ENCODE measurements around the gene BRMS1L. TPM values are rescaled to one million over a fixed set of nuclear protein-coding genes. Genes with fewer than 3 reads are reported as not detected.

BRMS1L gene
- total RNA-seq, 6 experiments from 2014 or later, result 2.3 to 6.2 (median 3.3) TPM

DNA sequence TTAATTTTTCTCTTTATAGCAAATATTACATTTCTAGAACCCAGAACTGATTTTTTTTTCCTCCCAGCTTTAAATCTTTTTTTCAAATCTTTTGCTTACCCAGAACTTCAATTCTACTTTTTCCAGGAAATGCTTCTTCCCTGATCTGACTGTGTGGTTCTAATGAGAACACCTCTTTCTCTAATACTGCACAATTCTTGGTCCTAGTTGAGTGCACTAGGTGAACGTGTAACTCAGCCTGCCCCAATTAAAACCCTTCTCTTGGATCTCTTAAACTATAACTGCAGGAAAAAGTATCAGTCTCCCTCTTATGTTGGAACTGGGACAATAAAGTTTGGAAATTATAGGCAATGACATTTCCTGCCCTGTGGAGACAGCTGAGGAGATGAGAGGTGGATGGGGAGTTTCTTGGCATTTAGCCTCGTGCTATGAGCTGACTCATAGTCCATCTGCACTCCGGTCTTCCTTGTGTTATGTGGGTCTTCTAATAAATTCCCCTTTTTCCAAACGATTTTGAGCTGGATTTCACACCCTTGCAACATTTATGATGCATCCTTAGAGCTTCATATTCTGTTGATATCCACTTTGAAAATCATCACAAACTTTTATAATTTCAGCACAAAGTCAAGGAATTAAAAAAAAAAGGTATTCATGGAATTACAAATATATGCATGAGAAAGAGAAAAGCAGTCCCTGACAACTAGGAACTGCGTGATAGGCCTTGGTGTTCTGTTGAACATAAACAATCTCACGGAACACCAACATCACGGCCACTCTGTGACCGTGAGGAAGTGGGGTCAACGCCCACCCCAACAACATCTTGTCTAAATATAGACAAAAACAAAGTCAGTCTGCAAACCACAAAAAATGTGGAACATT, 52.4 kb downstream of the BRMS1L start:
- peak overlapping the region in 2 of 3 donors; percentile 1 to 34 for H3K27ac ChIP-seq
- peak; percentile 80 to 91 (median 84) for ATAC-seq
- peaks cover 0 to 14% (median 5%) of the 10 kb centered on the region in 4 donors for H3K4me1 ChIP-seq
- H3K9me3 ChIP-seq, result no peaks in the 10 kb centered on the region
- TF ChIP-seq, protein P1, sequence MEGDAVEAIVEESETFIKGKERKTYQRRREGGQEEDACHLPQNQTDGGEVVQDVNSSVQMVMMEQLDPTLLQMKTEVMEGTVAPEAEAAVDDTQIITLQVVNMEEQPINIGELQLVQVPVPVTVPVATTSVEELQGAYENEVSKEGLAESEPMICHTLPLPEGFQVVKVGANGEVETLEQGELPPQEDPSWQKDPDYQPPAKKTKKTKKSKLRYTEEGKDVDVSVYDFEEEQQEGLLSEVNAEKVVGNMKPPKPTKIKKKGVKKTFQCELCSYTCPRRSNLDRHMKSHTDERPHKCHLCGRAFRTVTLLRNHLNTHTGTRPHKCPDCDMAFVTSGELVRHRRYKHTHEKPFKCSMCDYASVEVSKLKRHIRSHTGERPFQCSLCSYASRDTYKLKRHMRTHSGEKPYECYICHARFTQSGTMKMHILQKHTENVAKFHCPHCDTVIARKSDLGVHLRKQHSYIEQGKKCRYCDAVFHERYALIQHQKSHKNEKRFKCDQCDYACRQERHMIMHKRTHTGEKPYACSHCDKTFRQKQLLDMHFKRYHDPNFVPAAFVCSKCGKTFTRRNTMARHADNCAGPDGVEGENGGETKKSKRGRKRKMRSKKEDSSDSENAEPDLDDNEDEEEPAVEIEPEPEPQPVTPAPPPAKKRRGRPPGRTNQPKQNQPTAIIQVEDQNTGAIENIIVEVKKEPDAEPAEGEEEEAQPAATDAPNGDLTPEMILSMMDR (IDR thresholded peaks at IDR 0.05), result no peak
- TF ChIP-seq POLR2A (IDR thresholded peaks at IDR 0.05), result no peak
- H3K27me3 ChIP-seq, result no peaks in the 10 kb centered on the region
- no peak overlapping the region for H3K4me3 ChIP-seq
- no peak for DNase-seq
- no peaks in the 10 kb centered on the region for H3K36me3 ChIP-seq
- 31% methylated on average over 9 of the region's 9 CpGs for WGBS (ENCODE audit: insufficient coverage, low coverage, low lambda C conversion rate, missing lambda C conversion rate)
- intact Hi-C loops (cut with DNase I), result no loop called here

DNA sequence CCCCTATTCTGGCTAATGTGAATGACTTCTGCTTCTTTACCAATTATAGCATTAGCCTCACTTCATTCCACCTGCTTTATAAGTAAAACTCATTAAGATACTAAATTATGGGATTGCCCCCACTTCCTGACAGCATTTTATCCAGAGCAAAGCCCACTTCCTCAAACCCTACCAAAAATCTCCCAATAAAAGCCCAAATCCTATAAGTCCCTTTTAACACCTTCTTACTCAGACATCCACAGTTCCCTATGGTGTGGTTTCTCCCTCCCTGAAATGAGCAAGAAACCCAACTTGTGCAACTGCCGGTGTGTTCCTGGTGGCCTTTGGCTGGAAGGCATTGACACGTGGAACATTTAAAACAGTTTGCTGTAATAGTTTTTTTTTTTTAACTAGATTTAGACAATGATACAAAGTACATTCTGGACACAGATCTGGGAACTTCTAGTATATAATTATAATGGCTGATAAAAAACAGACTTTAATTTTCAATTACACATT, 53.1 kb downstream of the BRMS1L start:
- H3K36me3 ChIP-seq, result no peaks in the 10 kb centered on the region
- 6% methylated on average over 2 of the region's 2 CpGs for WGBS (ENCODE audit: insufficient coverage, low coverage, low lambda C conversion rate, missing lambda C conversion rate)
- ATAC-seq (peak; percentile 72 to 84 (median 76)), DNase-seq (peak in 2 of 3 donors; percentile 38 to 59)
- no peaks in the 10 kb centered on the region for H3K27me3 ChIP-seq
- no peak overlapping the region for H3K4me3 ChIP-seq
- H3K9me3 ChIP-seq, result no peaks in the 10 kb centered on the region
- TF ChIP-seq POLR2A (IDR thresholded peaks at IDR 0.05), result no peak
- H3K4me1 ChIP-seq, result peaks cover 0 to 14% (median 5%) of the 10 kb centered on the region in 4 donors
- peak overlapping the region; percentile 6 to 42 (median 34) for H3K27ac ChIP-seq
- intact Hi-C loops (cut with DNase I), result no loop called here

DNA sequence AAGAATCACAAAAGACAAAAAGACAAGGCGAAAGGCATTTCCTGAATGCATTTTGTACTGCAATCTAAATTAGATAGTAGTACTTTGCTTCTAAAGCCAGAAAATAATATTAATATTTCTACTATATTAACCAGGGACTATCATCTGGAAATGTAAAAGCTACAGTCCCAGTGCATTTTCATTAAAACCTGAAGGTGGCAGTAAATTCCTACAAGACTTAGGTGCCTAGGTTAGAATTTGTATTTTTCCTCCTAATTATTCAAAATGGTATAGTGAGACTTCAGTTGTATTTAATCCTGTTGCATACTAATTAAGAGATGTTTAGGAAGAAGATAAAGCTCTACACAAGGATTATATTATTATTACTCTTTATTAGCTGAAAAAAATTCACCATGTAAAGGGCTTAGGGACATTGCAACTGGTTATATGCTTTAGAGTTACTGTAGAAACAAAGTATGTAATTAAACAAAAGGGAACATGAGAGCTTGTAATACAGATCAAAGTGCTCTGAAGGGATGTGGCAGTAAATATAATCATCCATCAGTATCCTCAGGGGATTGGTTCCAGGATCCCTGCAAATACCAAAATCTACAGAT, 53.6 kb downstream of the BRMS1L start:
- H3K27ac ChIP-seq, result peak overlapping the region; percentile 6 to 42 (median 34)
- WGBS (ENCODE audit: insufficient coverage, low coverage, low lambda C conversion rate, missing lambda C conversion rate), result 59% methylated on average over 1 of the region's 1 CpG
- DNase-seq, result no peak

DNA sequence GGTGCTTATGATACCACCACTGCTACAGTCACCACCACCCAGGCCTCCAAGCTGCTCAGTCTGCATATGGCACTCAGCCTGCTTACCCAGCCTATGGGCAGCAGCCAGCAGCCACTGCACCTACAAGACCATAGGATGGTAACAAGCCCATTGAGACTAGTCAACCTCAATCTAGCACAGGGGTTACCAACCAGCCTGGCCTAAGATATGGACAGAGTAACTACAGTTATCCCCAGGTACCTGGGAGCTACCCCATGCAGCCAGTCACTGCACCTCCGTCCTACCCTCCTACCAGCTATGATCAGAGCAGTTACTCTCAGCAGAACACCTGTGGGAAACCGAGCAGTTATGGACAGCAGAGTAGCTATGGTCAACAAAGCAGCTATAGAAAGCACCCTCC, 55.1 kb downstream of the BRMS1L start:
- DNase-seq (no peak), ATAC-seq (no peak)
- Histone ChIP-seq H3K4me1 (peaks cover 0 to 14% (median 5%) of the 10 kb centered on the region in 4 donors), H3K9me3 (no peaks in the 10 kb centered on the region), H3K36me3 (no peaks in the 10 kb centered on the region), H3K4me3 (no peak overlapping the region), H3K27me3 (no peaks in the 10 kb centered on the region), H3K27ac (no peak overlapping the region)
- intact Hi-C loops (cut with DNase I), result no loop called here
- no peak for TF ChIP-seq POLR2A (IDR thresholded peaks at IDR 0.05)
- TF ChIP-seq, protein P1 (IDR thresholded peaks at IDR 0.05), result no peak
- 67% methylated on average over 1 of the region's 2 CpGs for WGBS (ENCODE audit: insufficient coverage, low coverage, low lambda C conversion rate, missing lambda C conversion rate)

More for the DNA sequence above, 53.6 kb downstream of the BRMS1L start:
- H3K4me1 ChIP-seq, result peaks cover 0 to 14% (median 5%) of the 10 kb centered on the region in 4 donors
- ATAC-seq, result peak; percentile 21 to 56 (median 24)
- H3K27me3 ChIP-seq, result no peaks in the 10 kb centered on the region
- H3K4me3 ChIP-seq, result no peak overlapping the region
- H3K36me3 ChIP-seq, result no peaks in the 10 kb centered on the region
- intact Hi-C loops (cut with DNase I), result no loop called here
- TF ChIP-seq, protein P1 (IDR thresholded peaks at IDR 0.05), result peak; percentile 30 to 56 (median 47)
- no peak for TF ChIP-seq POLR2A (IDR thresholded peaks at IDR 0.05)
- H3K9me3 ChIP-seq, result no peaks in the 10 kb centered on the region

Data from right lobe of liver (tissue), 6 donors.